SU-DHL-6 (cell line): ENCODE measurements around the gene NOTCH2.

Source experiments
- H2AFZ ChIP-seq: fragments of 200-600 bp; sonication (generic); 2 replicates; pipeline ENCODE4 v1.6.1; 2014; ENCODE audit warnings: low read depth, mild to moderate bottlenecking, moderate library complexity, mixed read lengths, antibody characterized with exemption, low read length; ENCODE audit not compliant: severe bottlenecking
- H3F3A ChIP-seq: fragments of 200-600 bp; shearing (Covaris generic); 2 replicates; pipeline ENCODE4 v1.6.0; 2016; ENCODE audit warnings: antibody characterized with exemption, mild to moderate bottlenecking; ENCODE audit not compliant: insufficient read depth
- H3K27ac ChIP-seq: fragments of 200-600 bp; sonication (generic); 2 replicates; pipeline ENCODE4 v1.5.1; 2016; ENCODE audit warnings: low read depth, mild to moderate bottlenecking, low read length, moderate library complexity, mixed read lengths
- H3K27me3 ChIP-seq: fragments of 200-600 bp; sonication (generic), shearing (Covaris generic); 2 replicates; pipeline ENCODE4 v1.6.0; 2014; ENCODE audit warnings: mild to moderate bottlenecking, low read length
- H3K36me3 ChIP-seq: fragments of 200-600 bp; sonication (generic); 2 replicates; pipeline ENCODE4 v1.6.1; 2014; ENCODE audit warnings: mild to moderate bottlenecking, low read length, mixed read lengths
- H3K4me2 ChIP-seq: fragments of 300-600, 200-600 bp; shearing (Covaris generic), sonication (generic); 2 replicates; pipeline ENCODE4 v1.6.0; 2014; ENCODE audit warnings: low read length, low read depth, mild to moderate bottlenecking; ENCODE audit not compliant: poor library complexity, severe bottlenecking
- H3K4me3 ChIP-seq: fragments of 200-600 bp; sonication (generic); 2 replicates; pipeline ENCODE4 v1.5.1; 2014; ENCODE audit warnings: antibody characterized with exemption, low read length, mild to moderate bottlenecking, mixed read lengths; ENCODE audit not compliant: insufficient read depth, poor library complexity, severe bottlenecking
- H3K79me2 ChIP-seq: fragments of 200-600 bp; sonication (generic); 2 replicates; pipeline ENCODE4 v1.6.1; 2014; ENCODE audit warnings: mild to moderate bottlenecking, low read length, moderate library complexity; ENCODE audit not compliant: insufficient read depth
- H3K9ac ChIP-seq: fragments of 200-600 bp; sonication (generic); 2 replicates; pipeline ENCODE4 v1.7.0; 2014; ENCODE audit warnings: mild to moderate bottlenecking, low read length
- H3K9me2 ChIP-seq: fragments of 200-600 bp; sonication (generic); replicated peaks from 2 replicates; pipeline ENCODE4 v1.6.1; 2014; ENCODE audit warnings: low read length; ENCODE audit not compliant: insufficient read depth
- H3K9me3 ChIP-seq: fragments of 200-600 bp; sonication (generic); 2 replicates; pipeline ENCODE4 v1.6.1; 2014; ENCODE audit warnings: low read length, mixed read lengths; ENCODE audit not compliant: insufficient read depth
- H4K20me1 ChIP-seq: fragments of 200-600 bp; sonication (generic); 2 replicates; pipeline ENCODE4 v1.6.1; 2014; ENCODE audit warnings: low read depth, mild to moderate bottlenecking, antibody characterized with exemption, low read length, moderate library complexity, mixed read lengths
- EZH2phosphoT487 ChIP-seq: fragments of 200-600 bp; sonication (generic), shearing (Covaris generic); conservative IDR thresholded peaks from 2 replicates; pipeline ENCODE4 v1.6.1; 2018; ENCODE audit warnings: mild to moderate bottlenecking, antibody characterized with exemption, low read length, moderate library complexity, mixed read lengths
- TF ChIP-seq, protein P1 (sequence below): fragments of 200-600 bp; sonication (generic); IDR thresholded peaks from one replicate; pipeline ENCODE4 v1.5.1; 2017; ENCODE audit warnings: antibody characterized with exemption, mild to moderate bottlenecking, low read length, moderate library complexity; ENCODE audit not compliant: insufficient read depth, poor library complexity, severe bottlenecking

Gene NOTCH2

GRCh38 chr1:119943216-119943615 is 126.2 kb downstream of the NOTCH2 start:
- H3K27ac ChIP-seq, result no peak overlapping the region
- no peak overlapping the region for H3K4me2 ChIP-seq
- no peaks in the 10 kb centered on the region for H3F3A ChIP-seq
- H3K9me3 ChIP-seq, result no peaks in the 10 kb centered on the region
- no peaks in the 10 kb centered on the region for H3K9me2 ChIP-seq
- H3K79me2 ChIP-seq, result no peaks in the 10 kb centered on the region
- no peak overlapping the region for H3K9ac ChIP-seq
- H3K27me3 ChIP-seq, result no peaks in the 10 kb centered on the region
- H3K4me3 ChIP-seq, result no peak overlapping the region
- H3K36me3 ChIP-seq, result no peaks in the 10 kb centered on the region
- no peaks in the 10 kb centered on the region for H4K20me1 ChIP-seq
- no peak overlapping the region for H2AFZ ChIP-seq
- TF ChIP-seq EZH2phosphoT487, result no peak
- TF ChIP-seq, protein P1, sequence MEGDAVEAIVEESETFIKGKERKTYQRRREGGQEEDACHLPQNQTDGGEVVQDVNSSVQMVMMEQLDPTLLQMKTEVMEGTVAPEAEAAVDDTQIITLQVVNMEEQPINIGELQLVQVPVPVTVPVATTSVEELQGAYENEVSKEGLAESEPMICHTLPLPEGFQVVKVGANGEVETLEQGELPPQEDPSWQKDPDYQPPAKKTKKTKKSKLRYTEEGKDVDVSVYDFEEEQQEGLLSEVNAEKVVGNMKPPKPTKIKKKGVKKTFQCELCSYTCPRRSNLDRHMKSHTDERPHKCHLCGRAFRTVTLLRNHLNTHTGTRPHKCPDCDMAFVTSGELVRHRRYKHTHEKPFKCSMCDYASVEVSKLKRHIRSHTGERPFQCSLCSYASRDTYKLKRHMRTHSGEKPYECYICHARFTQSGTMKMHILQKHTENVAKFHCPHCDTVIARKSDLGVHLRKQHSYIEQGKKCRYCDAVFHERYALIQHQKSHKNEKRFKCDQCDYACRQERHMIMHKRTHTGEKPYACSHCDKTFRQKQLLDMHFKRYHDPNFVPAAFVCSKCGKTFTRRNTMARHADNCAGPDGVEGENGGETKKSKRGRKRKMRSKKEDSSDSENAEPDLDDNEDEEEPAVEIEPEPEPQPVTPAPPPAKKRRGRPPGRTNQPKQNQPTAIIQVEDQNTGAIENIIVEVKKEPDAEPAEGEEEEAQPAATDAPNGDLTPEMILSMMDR, result no peak

GRCh38 chr1:119941392-119941791 is 128.1 kb downstream of the NOTCH2 start:
- Histone ChIP-seq H2AFZ (no peak overlapping the region), H4K20me1 (no peaks in the 10 kb centered on the region), H3K9ac (no peak overlapping the region), H3K36me3 (no peaks in the 10 kb centered on the region), H3K27ac (no peak overlapping the region), H3K79me2 (no peaks in the 10 kb centered on the region), H3K9me2 (no peaks in the 10 kb centered on the region), H3F3A (no peaks in the 10 kb centered on the region), H3K27me3 (no peaks in the 10 kb centered on the region), H3K4me3 (no peak overlapping the region), H3K9me3 (no peaks in the 10 kb centered on the region), H3K4me2 (no peak overlapping the region)
- TF ChIP-seq, protein P1, result no peak
- no peak for TF ChIP-seq EZH2phosphoT487

DNA sequence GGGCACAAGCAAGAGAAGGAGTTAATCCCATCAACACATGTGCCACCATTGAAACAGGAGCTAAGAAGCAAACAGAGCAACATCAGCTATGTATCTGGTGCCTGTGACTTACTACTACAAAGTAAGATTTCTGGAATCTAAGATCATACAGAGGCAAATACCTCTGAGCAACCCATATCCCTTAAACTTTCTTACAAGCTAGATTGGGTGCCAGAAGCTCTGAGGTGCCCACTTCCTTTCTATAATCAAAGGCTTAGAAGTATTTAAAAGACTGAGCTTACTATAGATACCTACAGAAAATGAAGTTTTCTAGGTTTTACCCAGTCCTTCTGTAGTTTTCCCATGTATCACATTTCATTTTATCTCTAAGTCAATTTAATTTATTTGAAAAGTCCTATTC is 128.8 kb downstream of the NOTCH2 start:
- Histone ChIP-seq H3K9me3 (no peaks in the 10 kb centered on the region), H2AFZ (no peak overlapping the region), H3F3A (no peaks in the 10 kb centered on the region), H3K4me3 (no peak overlapping the region), H3K9me2 (no peaks in the 10 kb centered on the region), H3K79me2 (no peaks in the 10 kb centered on the region), H3K9ac (no peak overlapping the region), H3K4me2 (no peak overlapping the region), H3K36me3 (no peaks in the 10 kb centered on the region), H3K27me3 (no peaks in the 10 kb centered on the region), H4K20me1 (no peaks in the 10 kb centered on the region), H3K27ac (no peak overlapping the region)
- TF ChIP-seq, protein P1, result no peak
- TF ChIP-seq EZH2phosphoT487, result no peak
